B cell (primary cell): ENCODE data around the gene SEMA3E.

Experiments
- CTCF ChIP-seq: fragments of 200-600 bp; IDR thresholded peaks from one replicate; pipeline ENCODE4 v1.8.0; 2022; ENCODE audit warnings: antibody characterized with exemption, mild to moderate bottlenecking
- EZH2 ChIP-seq: IDR thresholded peaks from 2 replicates; pipeline ENCODE4 v1.6.1; 2012; ENCODE audit warnings: borderline replicate concordance, low read depth, mild to moderate bottlenecking, moderate library complexity, low read length; ENCODE audit not compliant: insufficient read depth, poor library complexity, severe bottlenecking

- TF ChIP-seq CTCF, result no peak
- TF ChIP-seq EZH2, result no peak
Measured at GRCh38 chr7:83574616-83575015, 74.3 kb downstream of the SEMA3E start.
